IMR-90 (cell line): ENCODE measurements around the gene ADCK1. TPM values are rescaled to one million over a fixed set of nuclear protein-coding genes. Genes with fewer than 3 reads are reported as not detected.

ENCODE experiments used
- ATAC-seq: fragments of 200-7000 bp; cut with Tn5 transposase; 2 replicates; pipeline ENCODE4 v1.9.1; 2020; ENCODE audit warnings: low read depth, mild to moderate bottlenecking, moderate library complexity
- BruUV-seq: library from RNA; stranded (reverse); fragments of 400-500 nt; replicated peaks from 2 replicates; lab custom pipeline; 2021; lab: Mats Ljungman, UMichigan
- CTCF ChIA-PET: fragments of 300-600 bp; formaldehyde crosslinking; extraction: SDS; loops from one replicate; lab custom pipeline; 2021; ENCODE audit warnings: antibody characterized with exemption; lab: Yijun Ruan, JAX
- POLR2A ChIA-PET: fragments of 300-600 bp; sonication (Branson Sonifier 250); formaldehyde crosslinking; loops from one replicate; lab custom pipeline; 2022; ENCODE audit warnings: antibody characterized with exemption; ENCODE audit not compliant: unreplicated experiment; lab: Charles Lee
- DNase-seq: peaks from one replicate; pipeline ENCODE4 v3.0.0; 2013
- H2AFZ ChIP-seq: replicated peaks from 2 replicates; pipeline ENCODE3; 2013; ENCODE audit warnings: low read length, mild to moderate bottlenecking; ENCODE audit not compliant: poor library complexity
- H2AK5ac ChIP-seq: 2 replicates; pipeline ENCODE4 v1.6.1; 2013; ENCODE audit warnings: low read depth, low read length, inconsistent platforms
- H2AK9ac ChIP-seq: replicated peaks from 2 replicates; pipeline ENCODE3; 2013; ENCODE audit warnings: mild to moderate bottlenecking, low read depth, low read length, moderate library complexity; ENCODE audit not compliant: poor library complexity
- H2BK120ac ChIP-seq: 2 replicates; pipeline ENCODE4 v1.6.1; 2013; ENCODE audit warnings: low read depth, low read length, inconsistent platforms
- H2BK15ac ChIP-seq: 3 replicates; pipeline ENCODE4 v1.6.1; 2013; ENCODE audit warnings: low read depth, low read length, inconsistent platforms
- H2BK20ac ChIP-seq: 2 replicates; pipeline ENCODE4 v1.6.1; 2013; ENCODE audit warnings: low read depth, mild to moderate bottlenecking, inconsistent platforms, low read length, moderate library complexity
- H2BK5ac ChIP-seq: 2 replicates; pipeline ENCODE4 v1.6.1; 2013; ENCODE audit warnings: mild to moderate bottlenecking, low read depth, low read length, inconsistent platforms; ENCODE audit not compliant: poor library complexity, severe bottlenecking
- H3K14ac ChIP-seq: replicated peaks from 2 replicates; pipeline ENCODE4 v1.6.1; 2013; ENCODE audit warnings: low read depth, low read length, inconsistent platforms
- H3K18ac ChIP-seq: 2 replicates; pipeline ENCODE4 v1.6.1; 2013; ENCODE audit warnings: low read depth, low read length, control low read depth
- H3K23ac ChIP-seq: 2 replicates; pipeline ENCODE4 v1.6.1; 2013; ENCODE audit warnings: low read depth, low read length, inconsistent platforms
- H3K27ac ChIP-seq: 2 replicates; pipeline ENCODE4 v1.5.1; 2013; ENCODE audit warnings: mild to moderate bottlenecking, control low read depth, low read length; ENCODE audit not compliant: insufficient read depth
- H3K27me3 ChIP-seq: 2 replicates; pipeline ENCODE4 v1.6.1; 2013; ENCODE audit warnings: low read length; ENCODE audit not compliant: control insufficient read depth, insufficient read depth
- H3K36me3 ChIP-seq: 2 replicates; pipeline ENCODE4 v1.6.1; 2013; ENCODE audit warnings: low read length, mixed read lengths; ENCODE audit not compliant: control insufficient read depth, insufficient read depth
- H3K4ac ChIP-seq: 2 replicates; pipeline ENCODE4 v1.6.1; 2013; ENCODE audit warnings: low read depth, low read length, inconsistent platforms
- H3K4me1 ChIP-seq: 2 replicates; pipeline ENCODE4 v1.6.1; 2013; ENCODE audit warnings: low read length, mixed read lengths; ENCODE audit not compliant: control insufficient read depth, insufficient read depth
- H3K4me2 ChIP-seq: 2 replicates; pipeline ENCODE4 v1.6.1; 2013; ENCODE audit warnings: low read depth, mild to moderate bottlenecking, control low read depth, low read length, moderate library complexity
- H3K4me3 ChIP-seq: 2 replicates; pipeline ENCODE4 v1.5.1; 2013; ENCODE audit warnings: low read depth, mild to moderate bottlenecking, control low read depth, low read length, moderate library complexity; ENCODE audit not compliant: insufficient read depth
- H3K56ac ChIP-seq: 2 replicates; pipeline ENCODE4 v1.6.1; 2013; ENCODE audit warnings: low read length, inconsistent platforms; ENCODE audit not compliant: insufficient read depth; ENCODE audit errors: extremely low read depth
- H3K79me1 ChIP-seq, 2 experiments: 2 replicates each; pipeline ENCODE4 v1.6.1; 2013; ENCODE audit warnings: low read length in 2 of 2, inconsistent platforms in 1 of 2, low read depth in 1 of 2
- H3K9ac ChIP-seq: 2 replicates; pipeline ENCODE4 v1.6.1; 2013; ENCODE audit warnings: low read depth, low read length, control low read depth
- H3K9me1 ChIP-seq: 2 replicates; pipeline ENCODE4 v1.6.1; 2013; ENCODE audit warnings: low read length, inconsistent platforms; ENCODE audit not compliant: insufficient read depth
- H3K9me3 ChIP-seq: 2 replicates; pipeline ENCODE4 v1.6.1; 2013; ENCODE audit warnings: low read length; ENCODE audit not compliant: control insufficient read depth, insufficient read depth
- H4K20me1 ChIP-seq: 2 replicates; pipeline ENCODE4 v1.6.1; 2013; ENCODE audit warnings: low read length, inconsistent platforms; ENCODE audit not compliant: insufficient read depth
- H4K5ac ChIP-seq: 2 replicates; pipeline ENCODE4 v1.6.1; 2013; ENCODE audit warnings: mild to moderate bottlenecking, low read depth, low read length, control low read depth
- H4K8ac ChIP-seq, 2 experiments: 2 replicates each; pipeline ENCODE4 v1.6.1; 2013; ENCODE audit warnings: low read depth in 2 of 2, low read length in 2 of 2, control low read depth in 1 of 2, inconsistent platforms in 1 of 2
- H4K91ac ChIP-seq: 2 replicates; pipeline ENCODE4 v1.6.1; 2013; ENCODE audit warnings: low read depth, low read length, inconsistent platforms; ENCODE audit not compliant: insufficient read depth
- CEBPB ChIP-seq: IDR thresholded peaks from 2 replicates; pipeline ENCODE4 v1.6.1; 2012; ENCODE audit warnings: low read depth, low read length, improper control_type of control experiment
- CHD1 ChIP-seq: IDR thresholded peaks from 2 replicates; pipeline ENCODE4 v1.6.1; 2012; ENCODE audit warnings: low read depth, low read length, improper control_type of control experiment
- MAFK ChIP-seq: IDR thresholded peaks from 2 replicates; pipeline ENCODE4 v1.6.1; 2012; ENCODE audit warnings: low read depth, low read length, improper control_type of control experiment
- WGBS, 2 experiments: methylation state at CpG; one replicate each; pipeline versions ENCODE4 v1.1.5 to v1.1.7; 2013; ENCODE audit warnings: missing lambda C conversion rate in 2 of 2; ENCODE audit not compliant: insufficient read length in 1 of 2; ENCODE audit errors: extremely low coverage in 2 of 2; 5-methylcytosine and 5-hydroxymethylcytosine counted together
- dilution Hi-C: fragments of 300-500 bp; cut with HindIII; formaldehyde crosslinking; loops from one replicate; pipeline ENCODE4 v1.14.3; 2018; ENCODE audit warnings: low sequenced_read_pairs; ENCODE audit not compliant: unreplicated experiment
- in situ Hi-C: fragments of 300-500 bp; cut with MboI; formaldehyde crosslinking; loops from 3 replicates; pipeline ENCODE4 v1.14.3; 2019; ENCODE audit warnings: low sequenced_read_pairs, inconsistent platforms, mixed read lengths
- intact Hi-C: fragments of 100-400 bp; cut with micrococcal nuclease; formaldehyde crosslinking; loops from 2 replicates; pipeline ENCODE4 v1.10.0; 2022
- polyA plus RNA-seq, 3 experiments: library from polyadenylated mRNA; depleted of rRNA; stranded (reverse); fragments of >200 nt; gene quantifications; 2 replicates each; pipeline ENCODE4 v1.2.3, GENCODE V29; 2012; ENCODE audit warnings: low replicate concordance in 1 of 3
- total RNA-seq: library from RNA; depleted of rRNA; stranded (reverse); fragments of >200 nt; gene quantifications from 2 replicates; pipeline ENCODE4 v1.2.3, GENCODE V29; 2012

Gene ADCK1
- total and polyA plus RNA-seq, 2 of the 4 experiments (the other 2 are of a cell fraction), result 1.6 to 4.6 TPM

GRCh38 chr14:77837926-77838325 is 38.0 kb downstream of the ADCK1 start:
- no peaks in the 10 kb centered on the region for H4K20me1 ChIP-seq
- H3K23ac ChIP-seq, result no peak overlapping the region
- H2AK5ac ChIP-seq, result no peak overlapping the region
- H4K5ac ChIP-seq, result no peak overlapping the region
- no TSS peak for BruUV-seq
- no peak overlapping the region for H2BK5ac ChIP-seq
- in situ Hi-C loops (no loop called here), intact Hi-C loops (no loop called here), dilution Hi-C loops (no loop called here)
- ChIA-PET POLR2A (no interaction called here), CTCF (interaction anchor here (1.2 kb wide), 1 partner anchor 12 kb away, joined by 3 read pairs; no protein-coding TSS in a partner anchor)
- H3K9me1 ChIP-seq, result no peaks in the 10 kb centered on the region; the same call in 1 of the 2 replicates
- H4K91ac ChIP-seq, result no peak overlapping the region
- no peaks in the 10 kb centered on the region for H3K27me3 ChIP-seq
- H3K9me3 ChIP-seq, result no peaks in the 10 kb centered on the region
- H3K4ac ChIP-seq, result no peak overlapping the region
- ATAC-seq (no peak), DNase-seq (no peak)
- H3K18ac ChIP-seq, result no peak overlapping the region
- H2AFZ ChIP-seq, result no peak overlapping the region
- no peaks in the 10 kb centered on the region for H3K4me1 ChIP-seq
- no peaks in the 10 kb centered on the region for H3K79me1 ChIP-seq
- H3K9ac ChIP-seq, result no peak overlapping the region
- no peaks in the 10 kb centered on the region for H3K36me3 ChIP-seq
- no peak overlapping the region for H3K14ac ChIP-seq
- H3K4me3 ChIP-seq, result no peak overlapping the region
- no peak overlapping the region for H3K4me2 ChIP-seq
- no peak overlapping the region for H2BK120ac ChIP-seq
- H3K56ac ChIP-seq, result no peak overlapping the region
- no peak overlapping the region for H3K27ac ChIP-seq
- H2BK15ac ChIP-seq, result no peak overlapping the region
- TF ChIP-seq CHD1 (no peak), CEBPB (no peak), MAFK (no peak)
- H2AK9ac ChIP-seq, result no peak overlapping the region
- H2BK20ac ChIP-seq, result no peak overlapping the region
- H4K8ac ChIP-seq, result no peak overlapping the region
- WGBS, 2 experiments, result no CpG with 5 or more reads among the region's 7 CpGs
